Memory B cell (primary cell): ENCODE data around the gene HOXB6.

Experiments
- ATAC-seq: fragments of 150-1000 bp; cut with Tn5 transposase; 2 replicates; pipeline ENCODE4 v1.10.0; 2021; ENCODE audit warnings: low read depth, mild to moderate bottlenecking, moderate library complexity
- DNase-seq, 2 donors: peaks; one replicate each; pipeline ENCODE4 v3.0.0; 2022; ENCODE audit warnings: low spot score in 2 of 2
- H3K27ac Mint-ChIP-seq: one replicate; pipeline ENCODE4 v1.8.0; 2022; ENCODE audit warnings: mild to moderate bottlenecking, moderate library complexity, mixed read lengths
- H3K27me3 Mint-ChIP-seq: one replicate; pipeline ENCODE4 v1.8.0; 2022; ENCODE audit warnings: mixed read lengths
- H3K36me3 Mint-ChIP-seq: one replicate; pipeline ENCODE4 v1.8.0; 2022; ENCODE audit warnings: mild to moderate bottlenecking, mixed read lengths
- H3K4me1 Mint-ChIP-seq: one replicate; pipeline ENCODE4 v1.8.0; 2022; ENCODE audit warnings: mixed read lengths
- H3K4me3 Mint-ChIP-seq: one replicate; pipeline ENCODE4 v1.8.0; 2022; ENCODE audit warnings: mild to moderate bottlenecking, moderate library complexity, mixed read lengths
- H3K9me3 Mint-ChIP-seq: one replicate; pipeline ENCODE4 v1.8.0; 2022; ENCODE audit warnings: mixed read lengths

Gene HOXB6

GRCh38 chr17:48604770-48605329 lies at the start of gene HOXB6:
TSS of gene HOXB6 (minus strand) at chr17:48604986. CDS start at chr17:48598150, 6,836 bp downstream.
- H3K9me3 Mint-ChIP-seq: no peaks in the 10 kb centered on the region
- peak within 1 kb of the TSS; percentile 37 for H3K4me3 Mint-ChIP-seq
- H3K27ac Mint-ChIP-seq: no peak within 1 kb of the TSS
- no peak for ATAC-seq
- peaks cover 34% of the 10 kb centered on the region for H3K27me3 Mint-ChIP-seq
- H3K4me1 Mint-ChIP-seq: peaks cover 6% of the 10 kb centered on the region
- H3K36me3 Mint-ChIP-seq: no peaks in the 10 kb centered on the region
- DNase-seq: no peak

DNA sequence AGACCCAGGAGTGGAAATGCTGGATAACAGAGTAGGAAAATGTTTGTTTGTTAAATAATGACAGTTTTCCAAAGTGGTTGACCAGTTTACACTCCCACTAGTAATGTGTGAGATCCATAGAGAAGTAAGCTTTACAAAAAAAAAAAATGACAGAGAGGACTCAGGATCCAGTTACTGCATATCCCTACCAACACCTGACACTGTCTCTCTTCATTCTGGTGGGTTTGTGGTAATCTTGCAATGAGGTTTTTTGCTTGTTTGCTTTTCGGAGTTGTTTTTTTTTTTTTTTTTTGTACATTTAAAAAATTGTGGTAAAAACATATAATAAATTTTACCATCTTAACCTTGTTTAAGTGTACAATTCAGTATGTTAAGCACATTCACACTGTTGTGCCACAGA lies 45.0 kb upstream of the HOXB6 start:
- H3K9me3 Mint-ChIP-seq: no peaks in the 10 kb centered on the region
- no peak overlapping the region for H3K27ac Mint-ChIP-seq
- H3K36me3 Mint-ChIP-seq: no peaks in the 10 kb centered on the region
- ATAC-seq: no peak
- no peak overlapping the region for H3K4me3 Mint-ChIP-seq
- peaks cover 15% of the 10 kb centered on the region for H3K27me3 Mint-ChIP-seq
- no peak for DNase-seq
- H3K4me1 Mint-ChIP-seq: peaks cover 17% of the 10 kb centered on the region

DNA sequence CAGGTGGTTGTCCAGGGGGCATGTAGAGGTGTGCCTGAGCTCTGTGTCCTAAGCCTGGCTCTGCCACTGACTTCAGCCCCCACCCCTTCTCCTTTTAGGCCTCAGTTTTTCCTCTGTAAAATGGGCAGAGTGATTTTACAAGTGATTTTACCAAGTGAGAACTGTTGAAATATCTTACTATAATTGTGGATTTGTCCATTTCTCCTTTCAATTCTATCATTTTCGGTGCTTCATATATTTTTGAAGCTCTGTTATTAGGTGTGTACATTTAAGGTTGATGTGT lies 43.1 kb upstream of the HOXB6 start:
- Mint-ChIP-seq H3K4me3 (peak overlapping the region; percentile 88), H3K27ac (peak overlapping the region; percentile 15), H3K9me3 (no peaks in the 10 kb centered on the region), H3K36me3 (no peaks in the 10 kb centered on the region), H3K27me3 (peaks cover 20% of the 10 kb centered on the region), H3K4me1 (peaks cover 17% of the 10 kb centered on the region)
- DNase-seq (no peak), ATAC-seq (no peak)

DNA sequence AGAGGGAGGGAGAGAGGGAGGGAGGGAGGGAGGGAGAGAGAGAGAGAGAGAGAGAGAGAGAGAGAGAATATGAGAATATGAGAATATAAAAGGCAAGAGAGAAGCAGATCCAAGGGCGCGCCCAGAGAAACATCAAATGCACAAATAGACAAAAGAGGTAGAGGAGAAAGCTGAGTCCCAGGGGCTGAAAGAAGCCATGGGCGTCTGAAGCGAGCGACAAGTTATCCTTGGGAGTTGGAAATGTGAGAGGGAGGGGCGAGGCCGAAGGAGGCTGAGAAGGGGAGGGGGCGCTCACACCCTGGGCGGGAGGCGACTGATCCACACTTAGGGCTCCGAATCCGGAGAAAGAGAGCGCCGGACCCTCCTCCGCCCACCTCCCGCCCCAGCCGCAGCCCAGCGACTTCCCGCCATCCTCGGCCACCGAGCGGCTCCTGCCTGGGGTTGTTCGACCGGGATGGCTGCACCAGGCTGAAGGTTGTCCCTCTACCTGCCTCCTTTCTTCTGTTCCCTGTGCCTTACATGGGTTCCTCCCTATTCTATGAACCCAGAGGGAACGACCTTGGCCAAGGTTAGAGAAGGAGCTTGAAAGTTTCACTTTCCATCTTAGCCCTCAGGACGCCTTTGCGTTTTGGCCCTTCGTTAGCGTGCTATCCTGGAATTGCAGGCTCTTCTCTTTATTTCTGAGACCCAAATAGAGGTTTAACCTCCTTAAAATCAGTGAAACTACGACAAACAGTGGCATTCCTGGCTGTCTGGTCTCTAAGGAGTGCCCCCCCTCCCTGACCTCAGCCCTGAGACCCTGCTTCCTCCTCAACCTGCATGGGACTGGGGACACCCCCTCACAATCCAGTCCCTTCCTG lies 42.5 kb upstream of the HOXB6 start:
- peaks cover 16% of the 10 kb centered on the region for H3K4me1 Mint-ChIP-seq
- H3K9me3 Mint-ChIP-seq: no peaks in the 10 kb centered on the region
- H3K4me3 Mint-ChIP-seq: peak overlapping the region; percentile 88
- peak overlapping the region; percentile 15 for H3K27ac Mint-ChIP-seq
- peaks cover 20% of the 10 kb centered on the region for H3K27me3 Mint-ChIP-seq
- H3K36me3 Mint-ChIP-seq: no peaks in the 10 kb centered on the region
- DNase-seq (no peak), ATAC-seq (peak; percentile 41)

- Mint-ChIP-seq H3K36me3 (no peaks in the 10 kb centered on the region), H3K9me3 (no peaks in the 10 kb centered on the region), H3K27ac (peak overlapping the region; percentile 15), H3K27me3 (peaks cover 24% of the 10 kb centered on the region), H3K4me3 (peak overlapping the region; percentile 88), H3K4me1 (peaks cover 15% of the 10 kb centered on the region)
- ATAC-seq: peak; percentile 62
- DNase-seq: no peak
Observed at GRCh38 chr17:48646183-48647102, 41.7 kb upstream of the HOXB6 start.

DNA sequence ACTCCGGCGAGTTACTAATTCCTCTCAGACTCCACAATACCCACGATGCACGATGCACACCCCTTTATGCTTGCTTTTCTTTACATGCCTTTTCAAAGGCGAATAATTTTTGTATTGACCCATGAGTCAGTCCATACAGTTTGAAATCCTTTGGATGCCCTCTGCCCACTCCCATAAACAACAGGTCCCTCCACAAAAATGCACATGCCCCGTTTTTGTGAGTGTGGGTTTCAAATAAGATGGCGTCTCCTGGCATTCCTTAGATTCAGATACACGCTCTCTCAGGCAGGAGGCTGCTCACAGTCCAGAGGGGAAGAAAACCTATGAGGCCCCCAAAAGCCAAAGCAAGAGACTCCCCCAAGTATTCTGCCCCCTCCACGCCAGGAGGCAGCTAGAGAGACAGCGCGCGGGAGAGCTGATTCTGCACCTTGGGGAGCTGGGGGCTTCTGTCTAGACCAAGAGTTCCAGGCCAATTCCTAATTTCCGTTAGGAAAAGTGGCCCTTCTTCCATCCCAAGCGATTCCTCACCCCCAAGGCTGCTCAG lies 40.9 kb upstream of the HOXB6 start:
- ATAC-seq: no peak
- no peak overlapping the region for H3K27ac Mint-ChIP-seq
- peak overlapping the region; percentile 88 for H3K4me3 Mint-ChIP-seq
- H3K36me3 Mint-ChIP-seq: no peaks in the 10 kb centered on the region
- peaks cover 27% of the 10 kb centered on the region for H3K27me3 Mint-ChIP-seq
- H3K9me3 Mint-ChIP-seq: no peaks in the 10 kb centered on the region
- DNase-seq: no peak
- peaks cover 17% of the 10 kb centered on the region for H3K4me1 Mint-ChIP-seq

DNA sequence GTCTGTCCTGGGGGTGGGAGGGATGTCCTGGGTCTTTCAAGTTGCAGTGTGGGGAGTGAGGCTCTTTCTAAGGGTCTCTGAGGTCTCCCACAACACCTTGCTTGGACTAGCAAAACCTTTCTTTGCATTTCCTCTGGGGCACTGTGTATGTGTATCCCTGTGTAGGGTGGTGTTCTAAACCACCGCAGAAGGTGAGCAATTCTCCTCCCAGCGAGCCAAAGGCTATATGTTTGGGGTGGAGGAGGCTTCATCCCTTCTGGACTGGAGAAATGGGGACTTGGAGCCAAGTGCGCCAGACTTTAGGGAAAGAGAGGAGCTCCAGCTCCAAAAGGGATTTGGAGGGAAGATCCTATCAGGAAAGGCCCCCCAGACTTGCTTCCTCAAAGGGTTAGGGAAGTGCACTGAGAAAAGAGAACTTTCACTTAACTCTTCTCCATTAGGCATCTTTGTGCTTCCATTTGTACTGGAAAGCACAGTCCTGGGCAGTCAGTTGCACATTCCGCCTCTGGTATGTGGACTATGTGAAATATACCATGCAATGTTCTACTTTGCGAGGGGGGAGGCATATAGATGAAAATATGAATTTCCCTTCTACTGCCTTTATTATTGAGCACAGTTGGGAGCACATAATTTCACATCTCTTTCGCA lies 40.2 kb upstream of the HOXB6 start:
- H3K27ac Mint-ChIP-seq: no peak overlapping the region
- H3K9me3 Mint-ChIP-seq: no peaks in the 10 kb centered on the region
- no peak overlapping the region for H3K4me3 Mint-ChIP-seq
- no peaks in the 10 kb centered on the region for H3K36me3 Mint-ChIP-seq
- H3K4me1 Mint-ChIP-seq: peaks cover 17% of the 10 kb centered on the region
- peaks cover 24% of the 10 kb centered on the region for H3K27me3 Mint-ChIP-seq
- DNase-seq (no peak), ATAC-seq (no peak)

DNA sequence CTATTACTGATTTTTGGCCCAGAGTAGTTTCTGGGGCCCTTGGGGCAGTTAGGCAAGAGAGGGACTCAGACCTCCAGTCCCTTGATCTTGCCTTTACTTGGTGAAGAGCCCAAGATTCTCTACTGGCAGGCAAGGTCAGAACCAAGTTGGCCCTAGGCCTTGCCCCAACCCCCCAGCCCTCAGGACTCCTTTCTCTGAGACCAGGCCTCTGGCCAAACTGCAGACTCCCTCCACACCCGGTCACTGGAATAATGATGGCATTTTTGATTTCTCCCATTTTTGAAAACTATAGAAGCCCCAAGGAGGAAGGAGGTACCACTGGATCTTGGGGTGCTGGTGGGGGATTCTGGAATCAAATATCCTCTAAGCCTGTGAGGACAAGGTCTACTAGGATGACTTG lies 39.4 kb upstream of the HOXB6 start:
- Mint-ChIP-seq H3K27me3 (peaks cover 21% of the 10 kb centered on the region), H3K36me3 (no peaks in the 10 kb centered on the region), H3K9me3 (no peaks in the 10 kb centered on the region), H3K27ac (no peak overlapping the region), H3K4me3 (no peak overlapping the region), H3K4me1 (peaks cover 17% of the 10 kb centered on the region)
- ATAC-seq (no peak), DNase-seq (no peak)

GRCh38 chr17:48643697-48644012 lies 38.9 kb upstream of the HOXB6 start:
- H3K4me1 Mint-ChIP-seq: peaks cover 17% of the 10 kb centered on the region
- no peak overlapping the region for H3K27ac Mint-ChIP-seq
- ATAC-seq (no peak), DNase-seq (no peak)
- peaks cover 21% of the 10 kb centered on the region for H3K27me3 Mint-ChIP-seq
- no peak overlapping the region for H3K4me3 Mint-ChIP-seq
- H3K9me3 Mint-ChIP-seq: no peaks in the 10 kb centered on the region
- no peaks in the 10 kb centered on the region for H3K36me3 Mint-ChIP-seq

DNA sequence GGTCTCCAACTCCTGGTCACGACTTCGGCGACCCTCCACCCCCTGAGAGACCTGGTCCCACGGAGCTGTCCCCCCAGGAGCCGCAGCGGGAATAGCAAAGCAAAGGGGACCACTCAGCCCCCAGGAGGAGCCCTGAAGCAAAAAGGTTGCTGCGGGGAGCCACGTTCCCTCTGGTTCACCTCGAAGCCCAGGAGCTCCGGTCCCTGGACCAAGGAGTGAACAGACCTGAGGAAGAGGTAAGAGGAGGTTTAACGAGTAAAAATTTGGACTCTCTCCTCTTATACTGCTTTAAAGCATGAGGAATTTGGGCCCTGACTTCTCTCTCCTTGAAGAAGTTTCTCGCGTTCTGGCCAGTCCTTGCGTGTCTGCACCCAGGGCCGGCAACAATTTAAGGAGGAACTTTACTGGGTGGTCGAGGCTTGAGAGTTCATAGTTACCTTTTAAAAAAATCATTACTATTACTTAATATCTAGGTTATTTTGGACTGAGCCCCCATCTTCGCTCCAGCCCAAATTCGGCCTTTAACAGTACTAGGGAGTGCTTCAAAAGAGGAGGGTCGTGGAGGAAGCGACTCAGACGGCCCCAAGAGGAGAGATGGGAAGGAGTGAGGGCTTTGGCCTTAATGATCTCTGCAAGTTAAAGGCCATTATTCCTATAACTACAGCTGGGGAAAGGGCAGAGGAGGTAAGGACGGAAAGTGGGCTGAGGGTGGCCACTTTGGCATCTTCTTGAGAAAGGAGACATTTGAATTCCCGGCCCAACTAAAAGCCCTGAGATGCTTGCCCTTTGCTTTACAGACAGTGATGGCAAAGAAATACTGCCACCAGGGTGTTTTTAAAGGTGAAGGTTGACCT lies 38.3 kb upstream of the HOXB6 start:
- ATAC-seq (no peak), DNase-seq (no peak)
- Mint-ChIP-seq H3K4me1 (peaks cover 17% of the 10 kb centered on the region), H3K9me3 (no peaks in the 10 kb centered on the region), H3K27ac (no peak overlapping the region), H3K36me3 (no peaks in the 10 kb centered on the region), H3K27me3 (peaks cover 21% of the 10 kb centered on the region), H3K4me3 (no peak overlapping the region)

DNA sequence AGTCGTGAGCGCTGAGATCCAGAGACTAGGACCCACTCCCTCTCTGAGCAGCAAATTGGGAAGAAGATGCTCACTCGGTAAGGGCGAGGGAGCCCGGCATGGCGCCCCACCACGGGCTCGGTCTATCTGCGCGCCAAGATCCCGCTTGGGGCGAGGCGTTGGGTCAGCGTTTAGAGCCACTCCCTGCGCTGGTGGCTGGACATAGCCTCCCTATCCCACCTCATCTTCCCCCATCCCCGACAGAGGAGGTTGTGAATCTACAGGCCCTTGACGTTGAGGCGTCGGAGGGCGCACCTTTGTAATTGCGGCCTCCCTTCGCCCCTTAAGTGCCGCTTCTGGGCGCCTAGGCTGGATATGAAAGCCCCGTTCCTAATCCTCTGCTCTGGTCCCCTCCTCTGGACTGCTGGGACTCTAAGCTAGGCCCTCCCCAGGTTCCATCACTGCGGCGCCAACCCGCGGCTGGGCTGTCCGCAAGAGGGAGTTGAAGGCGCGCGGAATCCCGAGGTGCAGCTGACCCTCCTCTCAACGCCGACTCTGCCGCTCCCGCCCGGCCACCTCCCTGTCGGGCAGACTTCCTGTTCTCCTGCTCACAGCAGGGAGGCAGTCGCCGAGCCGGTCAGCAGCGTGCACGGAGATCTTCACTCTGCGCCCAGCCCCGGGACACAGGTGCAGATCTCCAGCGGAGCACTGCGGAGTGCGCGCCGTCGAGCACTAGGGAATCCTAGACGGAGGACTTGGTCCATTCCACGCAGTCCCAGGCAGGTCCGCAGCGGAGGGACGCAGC lies 37.5 kb upstream of the HOXB6 start:
- no peak overlapping the region for H3K4me3 Mint-ChIP-seq
- H3K4me1 Mint-ChIP-seq: peaks cover 12% of the 10 kb centered on the region
- no peaks in the 10 kb centered on the region for H3K36me3 Mint-ChIP-seq
- no peak for ATAC-seq
- peaks cover 25% of the 10 kb centered on the region for H3K27me3 Mint-ChIP-seq
- H3K9me3 Mint-ChIP-seq: no peaks in the 10 kb centered on the region
- H3K27ac Mint-ChIP-seq: no peak overlapping the region
- DNase-seq: no peak

- Mint-ChIP-seq H3K4me1 (peaks cover 10% of the 10 kb centered on the region), H3K4me3 (no peak overlapping the region), H3K27me3 (peaks cover 25% of the 10 kb centered on the region), H3K36me3 (no peaks in the 10 kb centered on the region), H3K9me3 (no peaks in the 10 kb centered on the region), H3K27ac (no peak overlapping the region)
- ATAC-seq (no peak), DNase-seq (no peak)
Observed at GRCh38 chr17:48641541-48642058, 36.8 kb upstream of the HOXB6 start.
